HEK293T (cell line): ENCODE data around the gene GRID2.

ENCODE experiments used
- CTCF ChIA-PET: fragments of 350-600 bp; formaldehyde crosslinking; extraction: SDS; loops from one replicate; lab custom pipeline; 2021; ENCODE audit warnings: antibody characterized with exemption, inconsistent platforms; lab: Yijun Ruan, JAX
- POLR2A ChIA-PET: fragments of 350-600 bp; formaldehyde crosslinking; extraction: SDS; loops from one replicate; lab custom pipeline; 2020; ENCODE audit warnings: antibody characterized with exemption, inconsistent platforms; lab: Yijun Ruan, JAX
- DNase-seq: peaks from one replicate; pipeline ENCODE4 v3.0.0; 2012; ENCODE audit warnings: mixed read lengths; ENCODE audit errors: extremely low spot score
- ARNT ChIP-seq: fragments of 450-650 bp; IDR thresholded peaks from 2 replicates; pipeline ENCODE4 v1.6.1; 2017; ENCODE audit warnings: mild to moderate bottlenecking
- BHLHE40 ChIP-seq: fragments of 450-650 bp; IDR thresholded peaks from 2 replicates; pipeline ENCODE4 v1.6.1; 2016; ENCODE audit warnings: mild to moderate bottlenecking, moderate library complexity, borderline replicate concordance
- CTBP1 ChIP-seq: fragments of 450-650 bp; IDR thresholded peaks from 2 replicates; pipeline ENCODE4 v1.6.1; 2016; ENCODE audit warnings: borderline replicate concordance
- ELF4 ChIP-seq: fragments of 450-650 bp; IDR thresholded peaks from 2 replicates; pipeline ENCODE4 v1.6.1; 2017; ENCODE audit warnings: antibody characterized with exemption
- FOXA1 ChIP-seq: fragments of 450-650 bp; IDR thresholded peaks from 2 replicates; pipeline ENCODE4 v1.6.1; 2016; ENCODE audit warnings: mild to moderate bottlenecking
- FOXK2 ChIP-seq: fragments of 450-650 bp; IDR thresholded peaks from 2 replicates; pipeline ENCODE4 v1.6.1; 2016; ENCODE audit warnings: mild to moderate bottlenecking
- FOXM1 ChIP-seq: fragments of 450-650 bp; IDR thresholded peaks from 2 replicates; pipeline ENCODE4 v1.6.1; 2017; ENCODE audit warnings: mild to moderate bottlenecking, borderline replicate concordance
- HDGF ChIP-seq: fragments of 450-650 bp; IDR thresholded peaks from 2 replicates; pipeline ENCODE4 v1.6.1; 2017; ENCODE audit warnings: antibody characterized with exemption, borderline replicate concordance
- L3MBTL2 ChIP-seq: fragments of 450-650 bp; conservative IDR thresholded peaks from 2 replicates; pipeline ENCODE4 v1.6.1; 2016; ENCODE audit warnings: mild to moderate bottlenecking
- LEF1 ChIP-seq: fragments of 450-650 bp; IDR thresholded peaks from 2 replicates; pipeline ENCODE4 v1.6.1; 2017; ENCODE audit warnings: mild to moderate bottlenecking, borderline replicate concordance
- NFRKB ChIP-seq: fragments of 450-650 bp; IDR thresholded peaks from 2 replicates; pipeline ENCODE4 v1.6.1; 2016; ENCODE audit warnings: mild to moderate bottlenecking, moderate library complexity
- PKNOX1 ChIP-seq: fragments of 450-650 bp; IDR thresholded peaks from 2 replicates; pipeline ENCODE4 v1.6.1; 2016
- SP1 ChIP-seq: fragments of 450-650 bp; IDR thresholded peaks from 2 replicates; pipeline ENCODE4 v1.6.1; 2017
- SUZ12 ChIP-seq: fragments of 450-650 bp; IDR thresholded peaks from 2 replicates; pipeline ENCODE4 v1.6.1; 2016; ENCODE audit warnings: mild to moderate bottlenecking
- TARDBP ChIP-seq: fragments of 450-650 bp; IDR thresholded peaks from 2 replicates; pipeline ENCODE4 v1.6.1; 2016
- ZNF384 ChIP-seq: fragments of 450-650 bp; IDR thresholded peaks from 2 replicates; pipeline ENCODE4 v1.6.1; 2016

The GRID2 gene

GRCh38 chr4:92488496-92488895, 184.7 kb downstream of the GRID2 start:
- no peak for TF ChIP-seq BHLHE40
- no peak for TF ChIP-seq FOXA1
- TF ChIP-seq L3MBTL2 = no peak
- TF ChIP-seq HDGF = no peak
- no peak for TF ChIP-seq PKNOX1
- no peak for TF ChIP-seq FOXM1
- TF ChIP-seq NFRKB = no peak
- TF ChIP-seq CTBP1 = no peak
- no peak for TF ChIP-seq ZNF384
- no peak for TF ChIP-seq ARNT
- TF ChIP-seq ELF4 = no peak
- POLR2A ChIA-PET = no interaction called here
- CTCF ChIA-PET = no interaction called here
- DNase-seq = no peak

GRCh38 chr4:92497141-92497540, 193.4 kb downstream of the GRID2 start:
- DNase-seq = no peak
- CTCF ChIA-PET = no interaction called here
- no peak for TF ChIP-seq SP1
- no peak for TF ChIP-seq FOXK2
- TF ChIP-seq L3MBTL2 = no peak
- no peak for TF ChIP-seq FOXA1
- TF ChIP-seq TARDBP = no peak
- TF ChIP-seq BHLHE40 = no peak
- no peak for TF ChIP-seq CTBP1
- no peak for TF ChIP-seq FOXM1
- no peak for TF ChIP-seq SUZ12
- TF ChIP-seq LEF1 = no peak
- POLR2A ChIA-PET = no interaction called here

GRCh38 chr4:92501456-92501855, 197.7 kb downstream of the GRID2 start:
- ChIA-PET CTCF (no interaction called here), POLR2A (no interaction called here)
- no peak for DNase-seq
- no peak for TF ChIP-seq FOXK2
- no peak for TF ChIP-seq NFRKB
- no peak for TF ChIP-seq ARNT
- no peak for TF ChIP-seq PKNOX1
- no peak for TF ChIP-seq FOXM1
- TF ChIP-seq SP1 = no peak
- no peak for TF ChIP-seq HDGF
- TF ChIP-seq LEF1 = no peak
- no peak for TF ChIP-seq ELF4
- no peak for TF ChIP-seq TARDBP
- TF ChIP-seq FOXA1 = no peak
- no peak for TF ChIP-seq CTBP1
- TF ChIP-seq SUZ12 = no peak
- no peak for TF ChIP-seq L3MBTL2
- no peak for TF ChIP-seq BHLHE40

- DNase-seq = no peak
- TF ChIP-seq BHLHE40 = no peak
- no peak for TF ChIP-seq HDGF
- TF ChIP-seq CTBP1 = no peak
- TF ChIP-seq SP1 = no peak
- no peak for TF ChIP-seq PKNOX1
- no peak for TF ChIP-seq FOXM1
- TF ChIP-seq SUZ12 = no peak
- no peak for TF ChIP-seq ZNF384
- TF ChIP-seq ARNT = no peak
- no peak for TF ChIP-seq LEF1
- no peak for TF ChIP-seq L3MBTL2
- no peak for TF ChIP-seq TARDBP
- no peak for TF ChIP-seq FOXK2
- TF ChIP-seq FOXA1 = no peak
- TF ChIP-seq ELF4 = no peak
- TF ChIP-seq NFRKB = no peak
- CTCF ChIA-PET = no interaction called here
- POLR2A ChIA-PET = no interaction called here
Observed at GRCh38 chr4:92506933-92507332, 203.2 kb downstream of the GRID2 start.

GRCh38 chr4:92514627-92515026, 210.9 kb downstream of the GRID2 start:
- TF ChIP-seq ARNT = no peak
- TF ChIP-seq ELF4 = no peak
- no peak for TF ChIP-seq LEF1
- no peak for TF ChIP-seq ZNF384
- no peak for TF ChIP-seq TARDBP
- TF ChIP-seq BHLHE40 = no peak
- no peak for TF ChIP-seq FOXM1
- TF ChIP-seq HDGF = no peak
- no peak for TF ChIP-seq FOXA1
- TF ChIP-seq CTBP1 = no peak
- TF ChIP-seq L3MBTL2 = no peak
- TF ChIP-seq NFRKB = no peak
- TF ChIP-seq SUZ12 = no peak
- TF ChIP-seq SP1 = no peak
- TF ChIP-seq PKNOX1 = no peak
- no peak for TF ChIP-seq FOXK2
- POLR2A ChIA-PET = no interaction called here
- CTCF ChIA-PET = no interaction called here
- no peak for DNase-seq
